HepG2 (cell line): ENCODE measurements around the gene TRA2B. TPM values are rescaled to one million over a fixed set of nuclear protein-coding genes. Genes with fewer than 3 reads are reported as not detected.

Source experiments
- ADNP ChIP-seq: sonication (generic); formaldehyde crosslinking; IDR thresholded peaks from 2 replicates; pipeline ENCODE4 v1.4.0; 2020; ENCODE audit warnings: missing genetic modification reagents
- E2F5 ChIP-seq: sonication (generic); formaldehyde crosslinking; conservative IDR thresholded peaks from 2 replicates; pipeline ENCODE4 v1.4.0; 2020; ENCODE audit warnings: missing genetic modification reagents
- EED ChIP-seq: sonication (generic); formaldehyde crosslinking; IDR thresholded peaks from 2 replicates; pipeline ENCODE4 v1.5.0; 2020; ENCODE audit warnings: mild to moderate bottlenecking, missing genetic modification reagents
- HDAC2 ChIP-seq: sonication (generic); formaldehyde crosslinking; IDR thresholded peaks from 2 replicates; pipeline ENCODE4 v1.4.0; 2020; ENCODE audit warnings: missing genetic modification reagents
- JARID2 ChIP-seq: sonication (generic); formaldehyde crosslinking; IDR thresholded peaks from 2 replicates; pipeline ENCODE4 v1.8.1; 2023; ENCODE audit warnings: missing genetic modification reagents, inconsistent platforms; ENCODE audit not compliant: insufficient replicate concordance
- KDM5B ChIP-seq: sonication (generic); formaldehyde crosslinking; IDR thresholded peaks from 2 replicates; pipeline ENCODE4 v1.4.0; 2020; ENCODE audit warnings: missing genetic modification reagents, mild to moderate bottlenecking, borderline replicate concordance
- MBNL3 ChIP-seq: fragments of 250-450 bp; sonication (Bioruptor Pico); conservative IDR thresholded peaks from 2 replicates; pipeline ENCODE4 v1.8.0; 2022; ENCODE audit warnings: mild to moderate bottlenecking, inconsistent platforms
- POGK ChIP-seq: sonication (generic); formaldehyde crosslinking; conservative IDR thresholded peaks from 2 replicates; pipeline ENCODE4 v1.8.0; 2022; ENCODE audit warnings: mild to moderate bottlenecking, moderate library complexity, missing genetic modification reagents
- SALL2 ChIP-seq: sonication (generic); formaldehyde crosslinking; IDR thresholded peaks from 2 replicates; pipeline ENCODE4 v1.8.1; 2023; ENCODE audit warnings: mild to moderate bottlenecking, missing genetic modification reagents, inconsistent platforms
- SETDB1 ChIP-seq: sonication (generic); formaldehyde crosslinking; IDR thresholded peaks from 2 replicates; pipeline ENCODE4 v1.5.1; 2020; ENCODE audit warnings: missing genetic modification reagents, mild to moderate bottlenecking, borderline replicate concordance
- TFAP4 ChIP-seq: sonication (generic); IDR thresholded peaks from 2 replicates; pipeline ENCODE4 v1.6.1; 2016; ENCODE audit warnings: low read depth, borderline replicate concordance
- THRA ChIP-seq: sonication (generic); formaldehyde crosslinking; IDR thresholded peaks from 2 replicates; pipeline ENCODE4 v1.4.0; 2020; ENCODE audit warnings: missing genetic modification reagents, borderline replicate concordance
- ZFP41 ChIP-seq: sonication (generic); formaldehyde crosslinking; IDR thresholded peaks from 2 replicates; pipeline ENCODE4 v1.4.0; 2020; ENCODE audit warnings: mild to moderate bottlenecking, missing genetic modification reagents, borderline replicate concordance
- ZNF34 ChIP-seq: sonication (generic); formaldehyde crosslinking; IDR thresholded peaks from 2 replicates; pipeline ENCODE4 v1.4.0; 2020; ENCODE audit warnings: mild to moderate bottlenecking, missing genetic modification reagents, borderline replicate concordance
- ZNF468 ChIP-seq: sonication (generic); formaldehyde crosslinking; IDR thresholded peaks from 2 replicates; pipeline ENCODE4 v1.8.0; 2022; ENCODE audit warnings: mild to moderate bottlenecking, moderate library complexity, missing genetic modification reagents
- ZNF574 ChIP-seq: sonication (generic); formaldehyde crosslinking; IDR thresholded peaks from 2 replicates; pipeline ENCODE4 v1.4.0; 2020; ENCODE audit warnings: missing genetic modification reagents
- ZNF576 ChIP-seq: sonication (generic); formaldehyde crosslinking; IDR thresholded peaks from 2 replicates; pipeline ENCODE4 v1.4.0; 2020; ENCODE audit warnings: mild to moderate bottlenecking, missing genetic modification reagents
- polyA plus RNA-seq, 8 experiments: library from polyadenylated mRNA; depleted of rRNA in 3 of 8; stranded (reverse) in 7 of 8; unstranded in 1 of 8; fragments of >200 nt; fragmentation: Illumina TruSeq in 4 of 8; extraction: Trizol in 4 of 8; gene quantifications; 2 replicates each; pipeline versions ENCODE4 v1.2.1 to v1.2.3, GENCODE V29; 2011 to 2016; ENCODE audit warnings: low read depth in 4 of 8, missing spikeins in 1 of 8, mixed read lengths in 1 of 8; ENCODE audit not compliant: insufficient read depth in 1 of 8
- total RNA-seq, 5 experiments: library from RNA; depleted of rRNA; stranded (reverse); fragments of >200 nt; fragmentation: Illumina TruSeq; extraction: Trizol; gene quantifications; 2 replicates each; pipeline ENCODE4 v1.2.3, GENCODE V29; 2016; ENCODE audit warnings: low read depth in 1 of 5

The TRA2B gene
- total and polyA plus RNA-seq, 2 of the 13 experiments (the other 11 are each of a cell fraction or from before 2014, with no cell fraction given): 105 to 241 TPM

GRCh38 chr3:185960522-185961288 lies 22.9 kb upstream of the TRA2B start (continued):
- no peak for TF ChIP-seq POGK (CRISPR knock-in tag)
- TF ChIP-seq EED (CRISPR knock-in tag): no peak
- TF ChIP-seq ZNF34 (CRISPR knock-in tag): no peak
- no peak for TF ChIP-seq E2F5 (CRISPR knock-in tag)
- TF ChIP-seq ADNP: no peak; the same call in 1 of the 2 replicates
- TF ChIP-seq SALL2 (CRISPR knock-in tag): no peak
- TF ChIP-seq ZNF468 (CRISPR knock-in tag): no peak
- peak; percentile 18; the same call in 1 of the 2 replicates for TF ChIP-seq ZNF574 (CRISPR knock-in tag)
- no peak for TF ChIP-seq ZNF576
- TF ChIP-seq HDAC2 (CRISPR knock-in tag): no peak
- no peak for TF ChIP-seq TFAP4
- no peak for TF ChIP-seq MBNL3 (CRISPR knock-in tag)
- no peak for TF ChIP-seq JARID2
- no peak for TF ChIP-seq THRA (CRISPR knock-in tag)
- TF ChIP-seq KDM5B (CRISPR knock-in tag): no peak
- no peak for TF ChIP-seq ZFP41 (CRISPR knock-in tag)
- no peak for TF ChIP-seq SETDB1 (CRISPR knock-in tag)
